IMR-90 (cell line): ENCODE results near the gene IGLON5. TPM values are rescaled to one million over a fixed set of nuclear protein-coding genes. Genes with fewer than 3 reads are reported as not detected.

Source experiments
- ATAC-seq: fragments of 200-7000 bp; cut with Tn5 transposase; 2 replicates; pipeline ENCODE4 v1.9.1; 2020; ENCODE audit warnings: low read depth, mild to moderate bottlenecking, moderate library complexity
- BruUV-seq: library from RNA; stranded (reverse); fragments of 400-500 nt; replicated peaks from 2 replicates; lab custom pipeline; 2021; lab: Mats Ljungman, UMichigan
- CTCF ChIA-PET: fragments of 300-600 bp; formaldehyde crosslinking; extraction: SDS; loops from one replicate; lab custom pipeline; 2021; ENCODE audit warnings: antibody characterized with exemption; lab: Yijun Ruan, JAX
- POLR2A ChIA-PET: fragments of 300-600 bp; sonication (Branson Sonifier 250); formaldehyde crosslinking; loops from one replicate; lab custom pipeline; 2022; ENCODE audit warnings: antibody characterized with exemption; ENCODE audit not compliant: unreplicated experiment; lab: Charles Lee
- DNase-seq: peaks from one replicate; pipeline ENCODE4 v3.0.0; 2013
- H2AFZ ChIP-seq: replicated peaks from 2 replicates; pipeline ENCODE3; 2013; ENCODE audit warnings: low read length, mild to moderate bottlenecking; ENCODE audit not compliant: poor library complexity
- H2AK5ac ChIP-seq: 2 replicates; pipeline ENCODE4 v1.6.1; 2013; ENCODE audit warnings: low read depth, low read length, inconsistent platforms
- H2AK9ac ChIP-seq: replicated peaks from 2 replicates; pipeline ENCODE3; 2013; ENCODE audit warnings: mild to moderate bottlenecking, low read depth, low read length, moderate library complexity; ENCODE audit not compliant: poor library complexity
- H2BK120ac ChIP-seq: 2 replicates; pipeline ENCODE4 v1.6.1; 2013; ENCODE audit warnings: low read depth, low read length, inconsistent platforms
- H2BK15ac ChIP-seq: 3 replicates; pipeline ENCODE4 v1.6.1; 2013; ENCODE audit warnings: low read depth, low read length, inconsistent platforms
- H2BK20ac ChIP-seq: 2 replicates; pipeline ENCODE4 v1.6.1; 2013; ENCODE audit warnings: low read depth, mild to moderate bottlenecking, inconsistent platforms, low read length, moderate library complexity
- H2BK5ac ChIP-seq: 2 replicates; pipeline ENCODE4 v1.6.1; 2013; ENCODE audit warnings: mild to moderate bottlenecking, low read depth, low read length, inconsistent platforms; ENCODE audit not compliant: poor library complexity, severe bottlenecking
- H3K14ac ChIP-seq: replicated peaks from 2 replicates; pipeline ENCODE4 v1.6.1; 2013; ENCODE audit warnings: low read depth, low read length, inconsistent platforms
- H3K18ac ChIP-seq: 2 replicates; pipeline ENCODE4 v1.6.1; 2013; ENCODE audit warnings: low read depth, low read length, control low read depth
- H3K23ac ChIP-seq: 2 replicates; pipeline ENCODE4 v1.6.1; 2013; ENCODE audit warnings: low read depth, low read length, inconsistent platforms
- H3K27ac ChIP-seq: 2 replicates; pipeline ENCODE4 v1.5.1; 2013; ENCODE audit warnings: mild to moderate bottlenecking, control low read depth, low read length; ENCODE audit not compliant: insufficient read depth
- H3K27me3 ChIP-seq: 2 replicates; pipeline ENCODE4 v1.6.1; 2013; ENCODE audit warnings: low read length; ENCODE audit not compliant: control insufficient read depth, insufficient read depth
- H3K36me3 ChIP-seq: 2 replicates; pipeline ENCODE4 v1.6.1; 2013; ENCODE audit warnings: low read length, mixed read lengths; ENCODE audit not compliant: control insufficient read depth, insufficient read depth
- H3K4ac ChIP-seq: 2 replicates; pipeline ENCODE4 v1.6.1; 2013; ENCODE audit warnings: low read depth, low read length, inconsistent platforms
- H3K4me1 ChIP-seq: 2 replicates; pipeline ENCODE4 v1.6.1; 2013; ENCODE audit warnings: low read length, mixed read lengths; ENCODE audit not compliant: control insufficient read depth, insufficient read depth
- H3K4me2 ChIP-seq: 2 replicates; pipeline ENCODE4 v1.6.1; 2013; ENCODE audit warnings: low read depth, mild to moderate bottlenecking, control low read depth, low read length, moderate library complexity
- H3K4me3 ChIP-seq: 2 replicates; pipeline ENCODE4 v1.5.1; 2013; ENCODE audit warnings: low read depth, mild to moderate bottlenecking, control low read depth, low read length, moderate library complexity; ENCODE audit not compliant: insufficient read depth
- H3K56ac ChIP-seq: 2 replicates; pipeline ENCODE4 v1.6.1; 2013; ENCODE audit warnings: low read length, inconsistent platforms; ENCODE audit not compliant: insufficient read depth; ENCODE audit errors: extremely low read depth
- H3K79me1 ChIP-seq, 2 experiments: 2 replicates each; pipeline ENCODE4 v1.6.1; 2013; ENCODE audit warnings: low read length in 2 of 2, inconsistent platforms in 1 of 2, low read depth in 1 of 2
- H3K9ac ChIP-seq: 2 replicates; pipeline ENCODE4 v1.6.1; 2013; ENCODE audit warnings: low read depth, low read length, control low read depth
- H3K9me1 ChIP-seq: 2 replicates; pipeline ENCODE4 v1.6.1; 2013; ENCODE audit warnings: low read length, inconsistent platforms; ENCODE audit not compliant: insufficient read depth
- H3K9me3 ChIP-seq: 2 replicates; pipeline ENCODE4 v1.6.1; 2013; ENCODE audit warnings: low read length; ENCODE audit not compliant: control insufficient read depth, insufficient read depth
- H4K20me1 ChIP-seq: 2 replicates; pipeline ENCODE4 v1.6.1; 2013; ENCODE audit warnings: low read length, inconsistent platforms; ENCODE audit not compliant: insufficient read depth
- H4K5ac ChIP-seq: 2 replicates; pipeline ENCODE4 v1.6.1; 2013; ENCODE audit warnings: mild to moderate bottlenecking, low read depth, low read length, control low read depth
- H4K8ac ChIP-seq, 2 experiments: 2 replicates each; pipeline ENCODE4 v1.6.1; 2013; ENCODE audit warnings: low read depth in 2 of 2, low read length in 2 of 2, control low read depth in 1 of 2, inconsistent platforms in 1 of 2
- H4K91ac ChIP-seq: 2 replicates; pipeline ENCODE4 v1.6.1; 2013; ENCODE audit warnings: low read depth, low read length, inconsistent platforms; ENCODE audit not compliant: insufficient read depth
- CEBPB ChIP-seq: IDR thresholded peaks from 2 replicates; pipeline ENCODE4 v1.6.1; 2012; ENCODE audit warnings: low read depth, low read length, improper control_type of control experiment
- POLR2A ChIP-seq: IDR thresholded peaks from 2 replicates; pipeline ENCODE4 v1.6.1; 2012; ENCODE audit warnings: mild to moderate bottlenecking, low read depth, low read length
- WGBS, 2 experiments: methylation state at CpG; one replicate each; pipeline versions ENCODE4 v1.1.5 to v1.1.7; 2013; ENCODE audit warnings: missing lambda C conversion rate in 2 of 2; ENCODE audit not compliant: insufficient read length in 1 of 2; ENCODE audit errors: extremely low coverage in 2 of 2; 5-methylcytosine and 5-hydroxymethylcytosine counted together
- dilution Hi-C: fragments of 300-500 bp; cut with HindIII; formaldehyde crosslinking; loops from one replicate; pipeline ENCODE4 v1.14.3; 2018; ENCODE audit warnings: low sequenced_read_pairs; ENCODE audit not compliant: unreplicated experiment
- in situ Hi-C: fragments of 300-500 bp; cut with MboI; formaldehyde crosslinking; loops from 3 replicates; pipeline ENCODE4 v1.14.3; 2019; ENCODE audit warnings: low sequenced_read_pairs, inconsistent platforms, mixed read lengths
- intact Hi-C: fragments of 100-400 bp; cut with micrococcal nuclease; formaldehyde crosslinking; loops from 2 replicates; pipeline ENCODE4 v1.10.0; 2022
- polyA plus RNA-seq, 3 experiments: library from polyadenylated mRNA; depleted of rRNA; stranded (reverse); fragments of >200 nt; gene quantifications; 2 replicates each; pipeline ENCODE4 v1.2.3, GENCODE V29; 2012; ENCODE audit warnings: low replicate concordance in 1 of 3
- total RNA-seq: library from RNA; depleted of rRNA; stranded (reverse); fragments of >200 nt; gene quantifications from 2 replicates; pipeline ENCODE4 v1.2.3, GENCODE V29; 2012

The IGLON5 gene
- total and polyA plus RNA-seq, 2 of the 4 experiments (the other 2 are of a cell fraction) = not detected

DNA sequence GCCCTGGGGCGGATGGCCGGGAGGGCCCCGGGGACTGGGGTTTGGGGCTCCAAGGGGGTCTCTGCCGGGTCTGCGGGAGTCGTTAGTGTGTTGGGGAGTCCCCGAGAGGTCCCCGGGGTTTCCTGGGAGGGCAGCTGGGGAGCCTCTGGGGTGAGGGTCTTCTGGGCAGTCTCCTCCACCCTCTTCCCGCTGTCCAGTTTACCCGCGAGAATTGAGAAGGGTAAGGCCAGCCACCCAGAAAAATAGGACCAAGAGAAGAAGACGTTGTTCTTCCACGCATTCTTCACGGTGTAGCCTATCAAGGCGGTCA lies 55.8 kb downstream of the IGLON5 start:
- Histone ChIP-seq H4K91ac (no peak overlapping the region), H4K8ac (peak overlapping the region; percentile 64 to 80; a peak in 2 of 4 replicates), H2AFZ (peak overlapping the region; percentile 100), H2BK15ac (no peak overlapping the region), H3K9me1 (peaks cover 15% of the 10 kb centered on the region), H4K5ac (no peak overlapping the region), H2BK5ac (peak overlapping the region; percentile 49), H2AK9ac (peak overlapping the region; percentile 98), H3K4me1 (peaks cover 16% of the 10 kb centered on the region), H3K56ac (peak overlapping the region; percentile 81; the same call in 1 of the 2 replicates), H3K27ac (peak overlapping the region; percentile 77), H3K18ac (no peak overlapping the region), H3K9me3 (no peaks in the 10 kb centered on the region), H3K14ac (0 out of 2 replicates have a peak overlapping the region, but pooled peaks have one; percentile 74), H4K20me1 (no peaks in the 10 kb centered on the region), H2AK5ac (0 out of 2 replicates have a peak overlapping the region, but pooled peaks have one; percentile 29), H3K27me3 (no peaks in the 10 kb centered on the region; the same call in 1 of the 2 replicates), H3K4ac (peak overlapping the region; percentile 85), H3K4me3 (peak overlapping the region; percentile 43), H3K79me1 (peaks cover 9 to 45% of the 10 kb centered on the region in 2 experiments; a peak in 3 of 4 replicates), H3K23ac (peak overlapping the region; percentile 70), H3K9ac (peak overlapping the region; percentile 52), H3K36me3 (no peaks in the 10 kb centered on the region), H2BK20ac (no peak overlapping the region), H2BK120ac (no peak overlapping the region), H3K4me2 (peak overlapping the region; percentile 85)
- no peak for DNase-seq
- TF ChIP-seq POLR2A (0 out of 2 replicates have a peak, but pooled peaks have one; percentile 6), CEBPB (no peak)
- 0% methylated on average over 2 of the region's 15 CpGs; no CpG with 5 or more reads in 1 of the 2 experiments for WGBS, 2 experiments
- in situ Hi-C loops (no loop called here), dilution Hi-C loops (no loop called here), intact Hi-C loops (loop anchor here (1.0 kb wide), 1 partner anchor 27 kb away; no protein-coding TSS in a partner anchor)
- POLR2A ChIA-PET = interaction anchor here (0.6 kb wide), 1 partner anchor 28 kb away, joined by 4 read pairs; no protein-coding TSS in a partner anchor
- ATAC-seq = no peak
- BruUV-seq = no TSS peak
- CTCF ChIA-PET = no interaction called here
